Liver (tissue), 3 donors: Measurements from ENCODE around the gene NPAS2.

Source experiments
- FOXA1 ChIP-seq: IDR thresholded peaks from 2 replicates; pipeline ENCODE4 v1.6.1; 2016; ENCODE audit warnings: antibody characterized with exemption
- HNF4A ChIP-seq, 2 donors: conservative IDR thresholded peaks; 2 replicates each; pipeline ENCODE4 v1.6.1; 2016; ENCODE audit warnings: antibody characterized with exemption in 2 of 2, mild to moderate bottlenecking in 2 of 2
- NR2F2 ChIP-seq: IDR thresholded peaks from 2 replicates; pipeline ENCODE4 v1.6.1; 2016; ENCODE audit warnings: antibody characterized with exemption
- RXRA ChIP-seq, 2 donors: IDR thresholded peaks; 2 replicates each; pipeline ENCODE4 v1.6.1; 2017 to 2018; ENCODE audit warnings: antibody characterized with exemption in 2 of 2, mild to moderate bottlenecking in 1 of 2
- SP1 ChIP-seq: IDR thresholded peaks from 2 replicates; pipeline ENCODE4 v1.6.1; 2018; ENCODE audit warnings: antibody characterized with exemption, mild to moderate bottlenecking
- TAF1 ChIP-seq: conservative IDR thresholded peaks from 2 replicates; pipeline ENCODE4 v1.6.1; 2016; ENCODE audit warnings: antibody characterized with exemption, mild to moderate bottlenecking
- YY1 ChIP-seq: IDR thresholded peaks from 2 replicates; pipeline ENCODE4 v1.6.1; 2016; ENCODE audit warnings: antibody characterized with exemption, mild to moderate bottlenecking
- TF ChIP-seq, protein P1 (sequence below): fragments of 150-350 bp; IDR thresholded peaks from 2 replicates; pipeline ENCODE4 v1.5.1; 2017; ENCODE audit warnings: improper control_type of control experiment, low read depth, low read length; ENCODE audit not compliant: missing input control
- TF ChIP-seq, protein P2 (sequence below): IDR thresholded peaks from 2 replicates; pipeline ENCODE4 v1.6.1; 2016; ENCODE audit warnings: antibody characterized with exemption
- TF ChIP-seq, protein P3 (sequence below): IDR thresholded peaks from 2 replicates; pipeline ENCODE4 v1.6.1; 2016; ENCODE audit warnings: antibody characterized with exemption
- TF ChIP-seq, protein P4 (sequence below): IDR thresholded peaks from 2 replicates; pipeline ENCODE4 v1.6.1; 2016; ENCODE audit warnings: antibody characterized with exemption, mild to moderate bottlenecking
- donor health status: healthy.
- donor health status: healthy.

DNA sequence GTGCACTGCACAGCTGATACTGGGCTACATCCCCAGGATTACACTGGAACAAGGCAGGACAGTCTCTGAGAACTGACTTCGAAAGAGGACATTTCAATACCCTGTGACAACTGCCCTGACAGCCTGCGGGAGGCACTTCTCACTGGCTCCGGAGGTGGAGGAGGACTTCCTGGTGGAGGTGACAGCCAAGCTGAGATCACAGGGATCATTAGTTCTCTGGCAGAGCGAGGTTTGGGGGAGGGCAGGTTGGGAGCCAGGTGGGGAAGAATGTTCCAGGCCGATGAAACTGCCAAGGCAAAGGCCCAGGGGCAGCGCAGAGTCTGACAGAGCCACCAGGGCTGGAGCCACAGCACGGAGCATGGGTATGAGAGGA is 28.0 kb upstream of the NPAS2 start:
- TF ChIP-seq, protein P1, sequence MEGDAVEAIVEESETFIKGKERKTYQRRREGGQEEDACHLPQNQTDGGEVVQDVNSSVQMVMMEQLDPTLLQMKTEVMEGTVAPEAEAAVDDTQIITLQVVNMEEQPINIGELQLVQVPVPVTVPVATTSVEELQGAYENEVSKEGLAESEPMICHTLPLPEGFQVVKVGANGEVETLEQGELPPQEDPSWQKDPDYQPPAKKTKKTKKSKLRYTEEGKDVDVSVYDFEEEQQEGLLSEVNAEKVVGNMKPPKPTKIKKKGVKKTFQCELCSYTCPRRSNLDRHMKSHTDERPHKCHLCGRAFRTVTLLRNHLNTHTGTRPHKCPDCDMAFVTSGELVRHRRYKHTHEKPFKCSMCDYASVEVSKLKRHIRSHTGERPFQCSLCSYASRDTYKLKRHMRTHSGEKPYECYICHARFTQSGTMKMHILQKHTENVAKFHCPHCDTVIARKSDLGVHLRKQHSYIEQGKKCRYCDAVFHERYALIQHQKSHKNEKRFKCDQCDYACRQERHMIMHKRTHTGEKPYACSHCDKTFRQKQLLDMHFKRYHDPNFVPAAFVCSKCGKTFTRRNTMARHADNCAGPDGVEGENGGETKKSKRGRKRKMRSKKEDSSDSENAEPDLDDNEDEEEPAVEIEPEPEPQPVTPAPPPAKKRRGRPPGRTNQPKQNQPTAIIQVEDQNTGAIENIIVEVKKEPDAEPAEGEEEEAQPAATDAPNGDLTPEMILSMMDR, result no peak
- TF ChIP-seq, protein P2, sequence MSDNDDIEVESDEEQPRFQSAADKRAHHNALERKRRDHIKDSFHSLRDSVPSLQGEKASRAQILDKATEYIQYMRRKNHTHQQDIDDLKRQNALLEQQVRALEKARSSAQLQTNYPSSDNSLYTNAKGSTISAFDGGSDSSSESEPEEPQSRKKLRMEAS, result no peak
- TF ChIP-seq SP1 (no peak), TAF1 (no peak), HNF4A (conservative IDR thresholded peaks at IDR 0.05) (no peak), RXRA (IDR thresholded peaks at IDR 0.05) (no peak), YY1 (no peak), NR2F2 (no peak), FOXA1 (no peak)
- TF ChIP-seq, protein P3, sequence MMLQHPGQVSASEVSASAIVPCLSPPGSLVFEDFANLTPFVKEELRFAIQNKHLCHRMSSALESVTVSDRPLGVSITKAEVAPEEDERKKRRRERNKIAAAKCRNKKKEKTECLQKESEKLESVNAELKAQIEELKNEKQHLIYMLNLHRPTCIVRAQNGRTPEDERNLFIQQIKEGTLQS, result no peak
- TF ChIP-seq, protein P4, sequence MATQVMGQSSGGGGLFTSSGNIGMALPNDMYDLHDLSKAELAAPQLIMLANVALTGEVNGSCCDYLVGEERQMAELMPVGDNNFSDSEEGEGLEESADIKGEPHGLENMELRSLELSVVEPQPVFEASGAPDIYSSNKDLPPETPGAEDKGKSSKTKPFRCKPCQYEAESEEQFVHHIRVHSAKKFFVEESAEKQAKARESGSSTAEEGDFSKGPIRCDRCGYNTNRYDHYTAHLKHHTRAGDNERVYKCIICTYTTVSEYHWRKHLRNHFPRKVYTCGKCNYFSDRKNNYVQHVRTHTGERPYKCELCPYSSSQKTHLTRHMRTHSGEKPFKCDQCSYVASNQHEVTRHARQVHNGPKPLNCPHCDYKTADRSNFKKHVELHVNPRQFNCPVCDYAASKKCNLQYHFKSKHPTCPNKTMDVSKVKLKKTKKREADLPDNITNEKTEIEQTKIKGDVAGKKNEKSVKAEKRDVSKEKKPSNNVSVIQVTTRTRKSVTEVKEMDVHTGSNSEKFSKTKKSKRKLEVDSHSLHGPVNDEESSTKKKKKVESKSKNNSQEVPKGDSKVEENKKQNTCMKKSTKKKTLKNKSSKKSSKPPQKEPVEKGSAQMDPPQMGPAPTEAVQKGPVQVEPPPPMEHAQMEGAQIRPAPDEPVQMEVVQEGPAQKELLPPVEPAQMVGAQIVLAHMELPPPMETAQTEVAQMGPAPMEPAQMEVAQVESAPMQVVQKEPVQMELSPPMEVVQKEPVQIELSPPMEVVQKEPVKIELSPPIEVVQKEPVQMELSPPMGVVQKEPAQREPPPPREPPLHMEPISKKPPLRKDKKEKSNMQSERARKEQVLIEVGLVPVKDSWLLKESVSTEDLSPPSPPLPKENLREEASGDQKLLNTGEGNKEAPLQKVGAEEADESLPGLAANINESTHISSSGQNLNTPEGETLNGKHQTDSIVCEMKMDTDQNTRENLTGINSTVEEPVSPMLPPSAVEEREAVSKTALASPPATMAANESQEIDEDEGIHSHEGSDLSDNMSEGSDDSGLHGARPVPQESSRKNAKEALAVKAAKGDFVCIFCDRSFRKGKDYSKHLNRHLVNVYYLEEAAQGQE, result no peak
